K562 (cell line): Measurements from ENCODE around the gene IKZF4. TPM values are rescaled to one million over a fixed set of nuclear protein-coding genes. Genes with fewer than 3 reads are reported as not detected.

Source experiments
- BRCA1 ChIP-seq, 2 experiments: fragments of 450-650 bp in 1 of 2; sonication (generic) in 1 of 2; formaldehyde crosslinking in 1 of 2; IDR thresholded peaks; 2 replicates each; pipeline versions ENCODE4 v1.5.0 to v1.6.1; 2017 to 2020; ENCODE audit warnings: mild to moderate bottlenecking in 1 of 2, missing genetic modification reagents in 1 of 2
- CXXC5 ChIP-seq: fragments of 250-450 bp; sonication (Bioruptor Pico); IDR thresholded peaks from 2 replicates; pipeline ENCODE4 v1.8.0; 2022; ENCODE audit warnings: inconsistent platforms, mild to moderate bottlenecking, moderate library complexity
- EP300 ChIP-seq: IDR thresholded peaks from 2 replicates; pipeline ENCODE4 v1.6.1; 2012; ENCODE audit warnings: low read length, improper control_type of control experiment
- FUS ChIP-seq: fragments of 200-400 bp; formaldehyde crosslinking; optimal IDR thresholded peaks from 2 replicates; pipeline ENCODE3; 2017; ENCODE audit warnings: low read depth, low read length
- HEY1 ChIP-seq: fragments of 250-450 bp; sonication (Bioruptor Pico); IDR thresholded peaks from 2 replicates; pipeline ENCODE4 v1.5.0; 2020; ENCODE audit warnings: mild to moderate bottlenecking, moderate library complexity, borderline replicate concordance
- HNRNPH1 ChIP-seq: fragments of 200-400 bp; formaldehyde crosslinking; optimal IDR thresholded peaks from 2 replicates; pipeline ENCODE3; 2017; ENCODE audit warnings: low read depth, mild to moderate bottlenecking, low read length, moderate library complexity
- KLF16 ChIP-seq: IDR thresholded peaks from 2 replicates; pipeline ENCODE4 v1.6.1; 2016; ENCODE audit warnings: antibody characterized with exemption
- MYNN ChIP-seq, 2 experiments: sonication (generic); formaldehyde crosslinking in 1 of 2; IDR thresholded peaks; 2 replicates each; pipeline versions ENCODE4 v1.5.0 to v1.6.1; 2016 to 2020; ENCODE audit warnings: antibody characterized with exemption in 1 of 2, missing genetic modification reagents in 1 of 2
- NFIX ChIP-seq: fragments of 250-450 bp; sonication (Bioruptor Pico); IDR thresholded peaks from 2 replicates; pipeline ENCODE4 v1.4.0; 2020; ENCODE audit warnings: low read depth, mild to moderate bottlenecking, moderate library complexity
- NR2F6 ChIP-seq: fragments of 450-650 bp; formaldehyde crosslinking; IDR thresholded peaks from 2 replicates; pipeline ENCODE4 v1.4.0; 2020; ENCODE audit warnings: mild to moderate bottlenecking
- PCBP2 ChIP-seq: fragments of 200-400 bp; formaldehyde crosslinking; IDR thresholded peaks from 2 replicates; pipeline ENCODE4 v1.6.1; 2018; ENCODE audit warnings: low read length, low read depth, mild to moderate bottlenecking, moderate library complexity; ENCODE audit not compliant: poor library complexity, severe bottlenecking
- PHB2 ChIP-seq: fragments of 450-650 bp; IDR thresholded peaks from 2 replicates; pipeline ENCODE4 v1.6.1; 2017; ENCODE audit warnings: low read depth
- PTBP1 ChIP-seq: fragments of 200-400 bp; formaldehyde crosslinking; IDR thresholded peaks from 2 replicates; pipeline ENCODE4 v1.6.1; 2017; ENCODE audit warnings: low read depth, low read length
- SRF ChIP-seq, 2 experiments: fragments of 250-450, 450-650 bp in 1 of 2; sonication (Bioruptor Pico) in 1 of 2; sonication (generic) in 1 of 2; formaldehyde crosslinking; IDR thresholded peaks; 2 replicates each; pipeline versions ENCODE4 v1.5.0 to v1.5.1; 2020 to 2022; ENCODE audit warnings: mild to moderate bottlenecking in 1 of 2, missing genetic modification reagents in 1 of 2
- STAT5A ChIP-seq: IDR thresholded peaks from 2 replicates; pipeline ENCODE4 v1.6.1; 2012; ENCODE audit warnings: low read length, inconsistent platforms, borderline replicate concordance
- TEAD2 ChIP-seq: fragments of 450-650 bp; IDR thresholded peaks from 2 replicates; pipeline ENCODE4 v1.6.1; 2016; ENCODE audit warnings: missing genetic modification characterization, control low read depth, missing compliant biosample characterization
- ZBED1 ChIP-seq: IDR thresholded peaks from 2 replicates; pipeline ENCODE4 v1.6.1; 2014
- ZBTB26 ChIP-seq: fragments of 450-650 bp; formaldehyde crosslinking; IDR thresholded peaks from 2 replicates; pipeline ENCODE4 v1.4.0; 2022; ENCODE audit warnings: missing genetic modification characterization
- ZNF384 ChIP-seq: IDR thresholded peaks from 2 replicates; pipeline ENCODE4 v1.6.1; 2012; ENCODE audit warnings: low read depth, low read length, improper control_type of control experiment
- ZNF395 ChIP-seq: fragments of 200-800 bp; sonication (Bioruptor generic); IDR thresholded peaks from 2 replicates; pipeline ENCODE4 v1.6.1; 2017; ENCODE audit warnings: missing genetic modification characterization, missing compliant biosample characterization
- ZNF511 ChIP-seq: sonication (generic); formaldehyde crosslinking; IDR thresholded peaks from 2 replicates; pipeline ENCODE4 v1.8.0; 2022; ENCODE audit warnings: mild to moderate bottlenecking, missing genetic modification reagents
- ZNF639 ChIP-seq, 2 experiments: fragments of 200-800 bp in 1 of 2; sonication (Bioruptor generic) in 1 of 2; sonication (generic) in 1 of 2; formaldehyde crosslinking in 1 of 2; IDR thresholded peaks in 1 of 2; conservative IDR thresholded peaks in 1 of 2; 2 replicates each; pipeline versions ENCODE4 v1.5.0 to v1.6.1; 2016 to 2020; ENCODE audit warnings: missing compliant biosample characterization in 1 of 2, missing genetic modification characterization in 1 of 2, missing genetic modification reagents in 1 of 2
- ZNF778 ChIP-seq: fragments of 450-650 bp; formaldehyde crosslinking; IDR thresholded peaks from 2 replicates; pipeline ENCODE4 v1.4.0; 2020; ENCODE audit warnings: mild to moderate bottlenecking, moderate library complexity
- polyA plus RNA-seq, 8 experiments: library from polyadenylated mRNA; depleted of rRNA in 4 of 8; stranded (reverse) in 5 of 8; unstranded in 3 of 8; fragments of >200 nt; fragmentation: Nextera tagmentation in 2 of 8; fragmentation: Illumina TruSeq in 1 of 8; extraction: Ambion mirVana in 2 of 8; extraction: Trizol in 1 of 8; gene quantifications; 2 replicates each; pipeline versions ENCODE4 v1.2.1 to v1.2.3, GENCODE V29; 2011 to 2014; ENCODE audit warnings: inconsistent platforms in 1 of 8, missing spikeins in 1 of 8
- total RNA-seq, 7 experiments: library from RNA; depleted of rRNA in 6 of 7; stranded (reverse); fragments of >200 nt in 6 of 7; fragmentation: Illumina TruSeq in 2 of 7; extraction: Trizol in 2 of 7; gene quantifications; 2 replicates each; pipeline versions ENCODE4 v1.2.1 to v1.2.3, GENCODE V29; 2011 to 2021; ENCODE audit warnings: low replicate concordance in 1 of 7

Gene IKZF4
- total and polyA plus RNA-seq, 9 of the 15 experiments (the other 6 are each of a cell fraction or from before 2014, with no cell fraction given): 1.9 to 16.3 (median 3.6) TPM

GRCh38 chr12:56079723-56080555 lies 59.1 kb downstream of the IKZF4 start, which contains the start of gene ERBB3 (continued):
- no peak for TF ChIP-seq HEY1 (CRISPR knock-in tag)
- TF ChIP-seq MYNN (IDR thresholded peaks at IDR 0.05): no peak
- no peak for TF ChIP-seq MYNN (CRISPR knock-in tag; IDR thresholded peaks at IDR 0.05)
- TF ChIP-seq ZNF778: no peak
- TF ChIP-seq PHB2: no peak
- TF ChIP-seq HNRNPH1: no peak
- TF ChIP-seq STAT5A: no peak
- no peak for TF ChIP-seq ZNF384
- no peak for TF ChIP-seq NFIX (CRISPR knock-in tag)
- no peak for TF ChIP-seq PCBP2
- no peak for TF ChIP-seq KLF16
- no peak for TF ChIP-seq PTBP1
- no peak for TF ChIP-seq NR2F6
- peak; percentile 5; the same call in 1 of the 2 replicates for TF ChIP-seq ZBED1
- TF ChIP-seq SRF (CRISPR knock-in tag; IDR thresholded peaks at IDR 0.05): peak in 1 of 2 experiments; percentile 42; a peak in 1 of 4 replicates
- TF ChIP-seq ZNF395: no peak
- no peak for TF ChIP-seq ZBTB26 (CRISPR knock-in tag)
- TF ChIP-seq CXXC5 (CRISPR knock-in tag): peak; percentile 91
- TF ChIP-seq FUS: peak; percentile 32
- no peak; the same call in 1 of the 2 replicates for TF ChIP-seq EP300
- peak; percentile 19; the same call in 1 of the 2 replicates for TF ChIP-seq ZNF511
- TF ChIP-seq BRCA1 (IDR thresholded peaks at IDR 0.05): no peak
- no peak for TF ChIP-seq BRCA1 (CRISPR knock-in tag; IDR thresholded peaks at IDR 0.05)
- 0 out of 4 replicates have a peak, but pooled peaks of 1 of the 2 experiments have one; percentile 33 for TF ChIP-seq ZNF639 (CRISPR knock-in tag; conservative IDR thresholded peaks at IDR 0.05 in 1 of 2, IDR thresholded peaks at IDR 0.05 in 1 of 2)
- TF ChIP-seq TEAD2 (tag): no peak
